ENCODE measurements around the gene BNIPL. TPM values are rescaled to one million over a fixed set of nuclear protein-coding genes. Genes with fewer than 3 reads are reported as not detected.

The BNIPL gene, protein sequence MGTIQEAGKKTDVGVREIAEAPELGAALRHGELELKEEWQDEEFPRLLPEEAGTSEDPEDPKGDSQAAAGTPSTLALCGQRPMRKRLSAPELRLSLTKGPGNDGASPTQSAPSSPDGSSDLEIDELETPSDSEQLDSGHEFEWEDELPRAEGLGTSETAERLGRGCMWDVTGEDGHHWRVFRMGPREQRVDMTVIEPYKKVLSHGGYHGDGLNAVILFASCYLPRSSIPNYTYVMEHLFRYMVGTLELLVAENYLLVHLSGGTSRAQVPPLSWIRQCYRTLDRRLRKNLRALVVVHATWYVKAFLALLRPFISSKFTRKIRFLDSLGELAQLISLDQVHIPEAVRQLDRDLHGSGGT
- total RNA-seq (2021; ENCODE audit: unreplicated experiment) (0.46 TPM), Bru-seq, nascent RNA (percentile 40 among the genes with signal in this experiment), BruChase-seq, experiment 1, labeled RNA remaining after a 2-hour chase (percentile 47 among the genes with signal in this experiment), BruChase-seq, experiment 2, labeled RNA remaining after a 6-hour chase (percentile 51 among the genes with signal in this experiment)
- 0.42 TPM for polyA plus RNA-seq (2012; ENCODE audit: insufficient read length)
- long read RNA-seq = 0 reads

DNA sequence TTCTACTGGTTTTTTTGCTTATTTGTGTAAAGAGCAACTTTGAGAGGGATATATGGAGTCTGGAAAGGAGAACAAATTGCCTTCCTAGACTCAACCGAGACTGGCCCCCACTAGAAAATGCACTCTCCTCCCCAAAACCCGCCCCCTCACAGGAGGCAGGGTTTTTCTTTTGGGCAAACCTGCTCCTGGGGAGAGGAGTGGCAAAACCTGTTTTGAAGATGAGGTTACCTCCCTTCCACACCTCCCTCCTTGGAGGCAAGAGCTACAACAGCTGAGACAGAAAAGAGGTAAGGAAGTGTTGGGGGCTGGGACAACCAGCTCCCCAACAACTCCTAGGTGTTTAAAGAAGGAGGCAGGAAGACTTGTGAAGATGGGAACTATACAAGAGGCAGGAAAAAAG lies at the start of gene BNIPL:
Gene BNIPL, plus strand, starts transcription at position 231 of the 400 bp plus-strand sequence. Its CDS starts 140 bp downstream, at position 371.
- no peak for ATAC-seq
- no peaks in the 10 kb centered on the region for H3K4me1 ChIP-seq (ENCODE audit: control insufficient read depth, insufficient read depth, low read length)
- POLR2A ChIA-PET = no interaction called here
- no peak within 1 kb of the TSS for H3K4me3 ChIP-seq (ENCODE audit: low read depth in 2 of 2, low read length in 2 of 2)
- intact Hi-C loops (cut with micrococcal nuclease; ENCODE audit: unreplicated experiment) = no loop called here
- DNase-seq (ENCODE audit: low read depth, low spot score) = no peak
- H3K36me3 ChIP-seq (ENCODE audit: control insufficient read depth, insufficient read depth, low read length) = 0 out of 2 replicates have a peak, but pooled peaks cover 2% of the 10 kb centered on the region
- H3K27me3 ChIP-seq (ENCODE audit: control insufficient read depth, insufficient read depth, low read length) = no peaks in the 10 kb centered on the region
- H3K9me3 ChIP-seq (ENCODE audit: control insufficient read depth, insufficient read depth, low read depth, low read length) = no peaks in the 10 kb centered on the region
- in situ Hi-C loops (cut with HindIII; ENCODE audit: low pct_unique_long_range_greater_than_20kb, low sequenced_read_pairs) = no loop called here
- CTCF ChIA-PET = no interaction called here
- no peak within 1 kb of the TSS for H3K27ac ChIP-seq (ENCODE audit: low read length)
- TF ChIP-seq SIN3A (IDR thresholded peaks at IDR 0.05; ENCODE audit: borderline replicate concordance, insufficient read depth, low read depth, low read length) (no peak), TCF7L2 (IDR thresholded peaks at IDR 0.05; ENCODE audit: low read depth, low read length) (no peak), POLR2AphosphoS5 (IDR thresholded peaks at IDR 0.05; ENCODE audit: low read depth, low read length) (no peak)
- TF ChIP-seq, protein P1, sequence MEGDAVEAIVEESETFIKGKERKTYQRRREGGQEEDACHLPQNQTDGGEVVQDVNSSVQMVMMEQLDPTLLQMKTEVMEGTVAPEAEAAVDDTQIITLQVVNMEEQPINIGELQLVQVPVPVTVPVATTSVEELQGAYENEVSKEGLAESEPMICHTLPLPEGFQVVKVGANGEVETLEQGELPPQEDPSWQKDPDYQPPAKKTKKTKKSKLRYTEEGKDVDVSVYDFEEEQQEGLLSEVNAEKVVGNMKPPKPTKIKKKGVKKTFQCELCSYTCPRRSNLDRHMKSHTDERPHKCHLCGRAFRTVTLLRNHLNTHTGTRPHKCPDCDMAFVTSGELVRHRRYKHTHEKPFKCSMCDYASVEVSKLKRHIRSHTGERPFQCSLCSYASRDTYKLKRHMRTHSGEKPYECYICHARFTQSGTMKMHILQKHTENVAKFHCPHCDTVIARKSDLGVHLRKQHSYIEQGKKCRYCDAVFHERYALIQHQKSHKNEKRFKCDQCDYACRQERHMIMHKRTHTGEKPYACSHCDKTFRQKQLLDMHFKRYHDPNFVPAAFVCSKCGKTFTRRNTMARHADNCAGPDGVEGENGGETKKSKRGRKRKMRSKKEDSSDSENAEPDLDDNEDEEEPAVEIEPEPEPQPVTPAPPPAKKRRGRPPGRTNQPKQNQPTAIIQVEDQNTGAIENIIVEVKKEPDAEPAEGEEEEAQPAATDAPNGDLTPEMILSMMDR (IDR thresholded peaks at IDR 0.05) = no peak
- TF ChIP-seq, protein P2, sequence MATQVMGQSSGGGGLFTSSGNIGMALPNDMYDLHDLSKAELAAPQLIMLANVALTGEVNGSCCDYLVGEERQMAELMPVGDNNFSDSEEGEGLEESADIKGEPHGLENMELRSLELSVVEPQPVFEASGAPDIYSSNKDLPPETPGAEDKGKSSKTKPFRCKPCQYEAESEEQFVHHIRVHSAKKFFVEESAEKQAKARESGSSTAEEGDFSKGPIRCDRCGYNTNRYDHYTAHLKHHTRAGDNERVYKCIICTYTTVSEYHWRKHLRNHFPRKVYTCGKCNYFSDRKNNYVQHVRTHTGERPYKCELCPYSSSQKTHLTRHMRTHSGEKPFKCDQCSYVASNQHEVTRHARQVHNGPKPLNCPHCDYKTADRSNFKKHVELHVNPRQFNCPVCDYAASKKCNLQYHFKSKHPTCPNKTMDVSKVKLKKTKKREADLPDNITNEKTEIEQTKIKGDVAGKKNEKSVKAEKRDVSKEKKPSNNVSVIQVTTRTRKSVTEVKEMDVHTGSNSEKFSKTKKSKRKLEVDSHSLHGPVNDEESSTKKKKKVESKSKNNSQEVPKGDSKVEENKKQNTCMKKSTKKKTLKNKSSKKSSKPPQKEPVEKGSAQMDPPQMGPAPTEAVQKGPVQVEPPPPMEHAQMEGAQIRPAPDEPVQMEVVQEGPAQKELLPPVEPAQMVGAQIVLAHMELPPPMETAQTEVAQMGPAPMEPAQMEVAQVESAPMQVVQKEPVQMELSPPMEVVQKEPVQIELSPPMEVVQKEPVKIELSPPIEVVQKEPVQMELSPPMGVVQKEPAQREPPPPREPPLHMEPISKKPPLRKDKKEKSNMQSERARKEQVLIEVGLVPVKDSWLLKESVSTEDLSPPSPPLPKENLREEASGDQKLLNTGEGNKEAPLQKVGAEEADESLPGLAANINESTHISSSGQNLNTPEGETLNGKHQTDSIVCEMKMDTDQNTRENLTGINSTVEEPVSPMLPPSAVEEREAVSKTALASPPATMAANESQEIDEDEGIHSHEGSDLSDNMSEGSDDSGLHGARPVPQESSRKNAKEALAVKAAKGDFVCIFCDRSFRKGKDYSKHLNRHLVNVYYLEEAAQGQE (IDR thresholded peaks at IDR 0.05; ENCODE audit: insufficient read depth in 1 of 2, low read depth in 2 of 2, low read length in 1 of 2) = no peak
- BruUV-seq (replicated peaks) = no TSS peak

DNA sequence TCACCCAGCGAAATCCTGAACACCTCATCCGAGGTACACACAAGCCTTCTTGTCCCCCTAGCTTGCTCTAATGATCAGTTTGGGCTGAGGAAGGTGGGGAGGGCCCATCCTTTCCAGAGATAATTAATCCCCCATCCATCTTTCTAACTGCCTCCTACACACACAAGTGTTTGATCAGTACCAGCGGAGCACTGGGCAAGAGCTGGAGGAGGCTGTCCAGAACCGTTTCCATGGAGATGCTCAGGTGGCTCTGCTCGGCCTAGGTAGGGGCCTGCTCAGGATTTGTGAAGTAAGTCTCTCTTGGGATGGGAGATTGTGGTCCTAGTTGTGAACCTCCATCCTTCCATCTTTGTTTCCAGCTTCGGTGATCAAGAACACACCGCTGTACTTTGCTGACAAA lies 48.5 kb upstream of the BNIPL start:
- Histone ChIP-seq H3K4me3 (ENCODE audit: low read depth in 2 of 2, low read length in 2 of 2) (no peak overlapping the region), H3K4me1 (ENCODE audit: control insufficient read depth, insufficient read depth, low read length) (no peaks in the 10 kb centered on the region), H3K9me3 (ENCODE audit: control insufficient read depth, insufficient read depth, low read depth, low read length) (no peaks in the 10 kb centered on the region), H3K27me3 (ENCODE audit: control insufficient read depth, insufficient read depth, low read length) (no peaks in the 10 kb centered on the region), H3K27ac (ENCODE audit: low read length) (no peak overlapping the region), H3K36me3 (ENCODE audit: control insufficient read depth, insufficient read depth, low read length) (no peaks in the 10 kb centered on the region)
- intact Hi-C loops (cut with micrococcal nuclease; ENCODE audit: unreplicated experiment) (no loop called here), in situ Hi-C loops (cut with HindIII; ENCODE audit: low pct_unique_long_range_greater_than_20kb, low sequenced_read_pairs) (no loop called here)
- BruUV-seq (replicated peaks) = no TSS peak
- CTCF ChIA-PET = no interaction called here
- DNase-seq (ENCODE audit: low read depth, low spot score) = no peak
- TF ChIP-seq TCF7L2 (IDR thresholded peaks at IDR 0.05; ENCODE audit: low read depth, low read length) = no peak
- TF ChIP-seq POLR2AphosphoS5 (IDR thresholded peaks at IDR 0.05; ENCODE audit: low read depth, low read length) = no peak
- POLR2A ChIA-PET = no interaction called here
- no peak for ATAC-seq

All from Panc1 (cell line).